GM18519 (cell line): ENCODE results near the gene APAF1.

Experiments
- ATAC-seq: cut with Tn5 transposase; IDR thresholded peaks from one replicate; pipeline ENCODE4 v1.9.1; 2021; ENCODE audit warnings: mild to moderate bottlenecking, moderate library complexity; ENCODE audit not compliant: unreplicated experiment, low FRiP score

Gene APAF1

DNA sequence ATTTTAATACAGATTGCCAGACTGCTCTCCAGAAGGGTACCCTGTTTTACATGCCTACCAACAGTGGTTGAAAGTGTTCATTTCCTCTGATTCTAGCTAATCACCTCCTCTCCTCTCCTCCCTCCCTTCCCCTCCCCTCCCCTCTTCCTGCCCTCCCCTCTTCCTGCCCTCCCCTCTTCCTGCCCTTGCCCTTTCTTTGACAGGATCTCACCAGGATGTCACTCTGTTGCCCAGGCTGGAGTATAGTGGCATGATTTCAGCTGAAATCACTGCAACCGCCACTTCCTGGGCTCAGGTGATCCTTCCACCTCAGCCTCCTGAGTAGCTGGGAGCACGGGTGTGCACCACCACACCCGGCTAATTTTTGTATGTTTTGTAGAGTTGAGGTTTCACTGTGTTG is 24.7 kb downstream of the APAF1 start:
- no peak for ATAC-seq

- no peak for ATAC-seq
Measured at GRCh38 chr12:98671459-98671858, 26.4 kb downstream of the APAF1 start.

DNA sequence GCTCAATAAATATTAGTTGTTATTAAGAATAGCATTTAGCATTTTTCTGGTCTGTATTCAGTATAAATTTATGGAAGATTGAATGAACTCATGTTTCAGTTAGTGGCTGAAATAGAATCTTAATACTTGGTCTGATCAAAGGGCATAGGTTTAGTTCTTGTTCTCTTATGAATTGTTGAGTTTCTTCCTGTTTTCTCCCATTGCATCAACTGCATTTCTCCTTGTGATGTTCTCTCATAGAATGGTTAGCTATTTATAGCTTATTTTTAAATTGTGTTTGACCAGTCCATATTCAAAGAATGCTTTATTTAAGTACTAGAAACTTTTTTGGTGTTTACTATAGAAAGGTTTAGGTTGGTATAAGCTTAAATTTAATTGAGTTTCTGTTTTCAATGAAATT is 29.8 kb downstream of the APAF1 start:
- ATAC-seq = no peak

DNA sequence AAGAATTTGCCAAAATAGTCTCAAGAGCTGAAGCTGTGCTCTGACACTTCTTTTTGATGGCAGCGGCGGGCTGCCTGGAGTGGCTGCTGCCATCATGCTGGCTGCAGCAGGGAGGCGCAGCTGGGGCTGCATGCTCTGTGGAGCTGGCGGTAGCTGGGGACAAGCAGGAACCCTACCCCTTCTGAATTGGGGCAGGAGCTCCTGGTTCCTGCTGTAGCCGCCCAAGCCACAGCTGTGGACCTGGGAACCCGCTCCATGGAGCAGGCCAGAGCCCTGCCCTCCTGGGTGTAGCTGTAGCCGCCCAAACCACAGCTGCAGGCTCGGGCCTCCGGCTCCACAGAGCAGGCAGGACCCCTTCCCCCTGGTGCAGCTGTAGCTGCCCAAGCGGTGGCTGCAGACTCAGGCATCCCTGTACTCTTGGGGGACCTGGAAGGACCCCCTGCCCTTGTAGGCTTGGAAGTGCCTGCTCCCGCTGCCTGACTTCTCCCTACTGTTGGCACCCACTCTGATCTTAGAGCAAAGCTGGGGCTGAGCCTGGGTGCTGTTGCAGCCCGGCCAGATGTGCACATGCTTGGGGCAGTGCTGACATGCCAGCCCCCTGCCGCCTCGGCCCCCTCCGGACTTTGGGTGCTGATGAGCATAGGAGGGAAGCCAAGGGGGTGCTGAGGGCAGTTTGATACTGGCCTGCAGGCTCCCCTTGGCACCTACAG is 33.3 kb downstream of the APAF1 start:
- no peak for ATAC-seq

GRCh38 chr12:98678946-98679610 is 34.0 kb downstream of the APAF1 start:
- ATAC-seq = no peak

- no peak for ATAC-seq
Measured at GRCh38 chr12:98679611-98680005, 34.5 kb downstream of the APAF1 start.

DNA sequence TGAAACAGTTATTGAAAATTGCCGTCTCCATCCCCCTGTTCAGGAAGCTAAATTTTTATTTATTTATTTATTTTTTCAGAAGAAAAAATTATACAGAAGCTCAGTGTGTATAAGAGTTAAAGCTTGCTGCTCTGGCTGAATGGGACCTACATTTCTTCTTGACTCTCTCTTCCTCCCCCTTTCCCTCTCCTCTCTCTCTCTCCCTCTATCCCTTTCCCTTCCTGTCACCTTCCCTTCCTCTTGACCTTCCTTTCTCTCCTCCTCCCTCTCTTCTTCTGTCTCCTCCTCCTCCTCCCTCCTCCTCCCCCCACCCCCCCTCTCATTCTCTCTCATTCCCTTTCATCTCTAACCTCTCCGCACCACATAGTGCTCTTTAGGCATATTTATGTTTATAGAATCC is 39.1 kb downstream of the APAF1 start:
- no peak for ATAC-seq

DNA sequence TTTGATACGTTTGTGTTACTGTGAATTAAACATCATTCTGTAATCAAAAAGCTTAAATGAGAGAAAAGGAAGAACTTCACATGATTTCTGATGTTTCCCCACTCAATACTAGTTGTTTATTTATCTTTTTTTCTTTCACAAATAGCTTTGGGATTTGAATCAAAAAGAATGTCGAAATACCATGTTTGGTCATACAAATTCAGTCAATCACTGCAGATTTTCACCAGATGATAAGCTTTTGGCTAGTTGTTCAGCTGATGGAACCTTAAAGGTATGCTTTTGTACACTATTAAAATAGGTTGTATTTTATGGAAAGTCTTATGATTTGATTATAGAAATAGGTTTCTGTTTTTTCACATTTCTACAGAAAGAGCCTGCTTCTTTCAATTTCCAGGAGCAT is 41.5 kb downstream of the APAF1 start:
- no peak for ATAC-seq

- no peak for ATAC-seq
Measured at GRCh38 chr12:98691351-98691750, 46.3 kb downstream of the APAF1 start.

DNA sequence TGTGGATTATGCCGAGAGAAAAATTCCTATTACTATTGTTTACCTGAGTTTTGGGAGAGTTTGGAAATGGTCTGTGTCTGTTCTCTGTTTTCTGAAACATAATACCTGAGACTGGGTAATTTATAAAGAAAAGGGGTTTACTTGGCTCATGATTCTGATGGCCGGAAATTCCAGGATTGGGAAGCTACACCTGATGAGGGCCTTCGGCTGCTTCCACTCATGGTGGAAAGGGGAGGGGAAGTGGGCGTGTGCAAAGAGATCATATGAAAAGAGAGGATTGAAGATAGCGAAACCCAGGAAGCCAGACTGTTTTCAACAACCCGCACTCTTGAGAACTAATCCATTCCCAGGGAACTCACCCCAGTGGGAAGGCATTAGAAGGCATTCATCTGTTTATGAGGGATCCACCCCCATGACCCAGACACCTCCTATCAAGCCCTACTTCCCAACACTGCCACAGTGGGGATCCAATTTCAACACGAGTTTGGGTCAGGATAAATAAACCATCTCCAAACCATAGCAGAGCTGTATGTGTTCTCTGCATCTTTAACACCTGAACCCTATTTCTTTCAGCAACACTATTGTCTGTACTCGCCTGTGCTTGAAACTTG is 51.1 kb downstream of the APAF1 start:
- no peak for ATAC-seq

GRCh38 chr12:98697209-98697608 is 52.1 kb downstream of the APAF1 start:
- no peak for ATAC-seq

- peak; percentile 84 for ATAC-seq
Measured at GRCh38 chr12:98698603-98699463, 53.7 kb downstream of the APAF1 start.

GRCh38 chr12:98699586-98699985 is 54.5 kb downstream of the APAF1 start:
- no peak for ATAC-seq

- no peak for ATAC-seq
Measured at GRCh38 chr12:98701166-98701565, 56.1 kb downstream of the APAF1 start.

- no peak for ATAC-seq
Measured at GRCh38 chr12:98709022-98709421, 63.9 kb downstream of the APAF1 start.

GRCh38 chr12:98714426-98714825 is 69.3 kb downstream of the APAF1 start:
- no peak for ATAC-seq

GRCh38 chr12:98719515-98720504 is 74.7 kb downstream of the APAF1 start:
- no peak for ATAC-seq

DNA sequence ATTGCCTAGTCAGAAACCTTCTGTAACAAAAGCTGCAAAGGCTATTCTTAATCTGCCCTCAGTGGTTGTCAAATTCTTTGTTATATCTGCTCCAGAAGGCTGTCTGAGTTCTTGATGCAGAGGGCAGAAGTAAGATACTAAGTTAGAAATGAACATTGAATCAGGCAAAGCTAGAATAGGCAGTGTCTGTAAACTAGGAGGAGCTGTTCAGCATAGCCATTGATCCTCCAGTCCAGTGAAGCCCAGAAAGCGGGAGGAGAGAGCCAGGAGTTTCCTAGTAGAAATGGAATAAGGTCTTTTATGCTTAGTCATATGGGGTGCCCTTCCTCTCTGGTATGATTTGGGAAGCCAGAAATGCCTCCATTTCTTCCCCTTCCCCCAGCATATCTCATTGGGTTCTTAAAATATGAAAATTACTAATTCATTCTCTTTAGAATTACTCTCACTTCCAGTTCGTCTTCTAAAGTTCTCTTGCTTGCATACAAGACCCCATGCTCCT is 76.2 kb downstream of the APAF1 start:
- no peak for ATAC-seq

DNA sequence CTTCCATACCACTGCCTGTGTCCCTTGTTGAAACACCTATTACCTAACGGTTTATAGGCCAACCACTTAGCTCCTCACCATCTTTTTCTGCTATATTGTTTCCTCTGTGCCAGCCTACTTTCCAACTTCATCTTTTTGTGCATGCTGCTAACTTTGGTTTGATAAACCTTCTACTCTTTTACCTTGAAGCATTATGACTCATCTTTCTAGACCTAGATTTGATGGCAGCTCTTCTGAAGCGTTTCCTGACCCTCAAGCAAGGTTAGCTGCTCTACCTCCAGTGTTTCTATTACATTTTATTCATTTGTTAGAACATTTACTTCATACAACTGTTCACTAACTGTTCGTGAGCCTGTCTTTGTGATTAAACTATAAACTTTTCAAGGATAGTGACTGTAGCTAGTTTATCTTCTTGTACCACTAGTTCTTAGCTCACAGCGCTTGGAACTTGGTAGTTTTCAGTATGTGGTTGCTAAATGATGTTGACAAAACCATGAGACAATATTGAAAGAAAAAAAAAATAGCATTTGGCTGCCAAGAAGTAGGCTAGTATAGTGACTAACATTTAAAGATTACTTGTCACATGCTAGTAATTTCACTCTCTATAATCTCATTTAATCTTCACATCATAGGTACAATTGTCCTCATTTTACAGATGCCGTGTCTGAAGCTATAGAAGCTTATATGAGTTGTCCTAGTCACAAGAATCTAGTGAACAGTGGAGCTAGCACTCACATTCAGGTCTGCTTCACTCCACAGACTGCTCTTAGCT is 79.5 kb downstream of the APAF1 start:
- ATAC-seq = no peak
